Activated CD8-positive, alpha-beta memory T cell treated with anti-CD3 and anti-CD28 coated beads for 1 hour (primary cell): ENCODE measurements around the gene PGBD4.

Source experiments
- DNase-seq, 2 donors: peaks; one replicate each; pipeline ENCODE4 v3.0.0-alpha.2; 2020; ENCODE audit warnings: low read depth in 1 of 2; ENCODE audit errors: extremely low read depth in 1 of 2

The PGBD4 gene

DNA sequence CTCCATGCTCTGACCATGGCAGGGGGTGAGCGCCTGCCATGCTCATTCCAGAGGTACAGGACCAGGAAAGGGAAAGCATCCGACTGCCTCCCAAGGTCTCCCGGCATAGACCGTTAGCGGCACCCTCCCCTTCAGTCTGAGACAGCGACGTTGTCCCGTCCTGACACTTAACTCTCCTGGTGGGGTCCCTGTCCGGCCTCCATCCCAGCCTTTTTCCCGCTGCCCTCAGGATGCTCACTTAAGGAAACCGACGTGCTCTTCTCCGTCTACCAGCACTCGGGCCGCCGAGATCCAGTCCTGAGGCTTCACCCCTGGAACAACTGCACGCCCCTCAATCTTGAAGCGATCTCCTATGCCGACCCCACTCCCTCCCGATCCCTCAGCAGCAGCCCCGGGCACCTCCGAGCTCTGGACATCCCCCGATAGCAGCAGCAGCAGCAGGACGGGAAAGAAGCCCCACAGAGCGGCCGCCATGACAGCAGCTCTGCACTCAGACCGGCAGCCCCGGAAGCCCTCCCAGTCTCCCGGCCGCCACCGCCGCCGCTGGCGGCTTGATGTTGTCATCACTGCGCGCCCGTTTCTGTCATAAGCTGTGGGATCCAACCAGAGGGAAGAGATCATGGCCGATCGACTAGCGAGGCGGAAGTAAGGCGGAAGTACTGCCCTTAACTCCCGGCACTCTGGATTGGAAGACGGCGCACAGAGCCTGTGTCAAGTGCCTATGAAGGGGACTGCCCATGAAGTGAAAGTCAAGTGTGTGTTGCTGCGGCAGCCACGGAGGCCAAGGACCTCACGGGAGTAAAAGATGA is at the start of gene PGBD4, which contains the start of gene EMC7:
Gene PGBD4 (plus strand): TSS at position 718 of the 809 bp plus-strand sequence. CDS start 449 bp downstream, outside the sequence.
Gene EMC7 (minus strand): TSS at position 497 of the 809 bp plus-strand sequence. CDS start 23 bp downstream, at position 474.
- DNase-seq, result peak; percentile 98 to 100

DNA sequence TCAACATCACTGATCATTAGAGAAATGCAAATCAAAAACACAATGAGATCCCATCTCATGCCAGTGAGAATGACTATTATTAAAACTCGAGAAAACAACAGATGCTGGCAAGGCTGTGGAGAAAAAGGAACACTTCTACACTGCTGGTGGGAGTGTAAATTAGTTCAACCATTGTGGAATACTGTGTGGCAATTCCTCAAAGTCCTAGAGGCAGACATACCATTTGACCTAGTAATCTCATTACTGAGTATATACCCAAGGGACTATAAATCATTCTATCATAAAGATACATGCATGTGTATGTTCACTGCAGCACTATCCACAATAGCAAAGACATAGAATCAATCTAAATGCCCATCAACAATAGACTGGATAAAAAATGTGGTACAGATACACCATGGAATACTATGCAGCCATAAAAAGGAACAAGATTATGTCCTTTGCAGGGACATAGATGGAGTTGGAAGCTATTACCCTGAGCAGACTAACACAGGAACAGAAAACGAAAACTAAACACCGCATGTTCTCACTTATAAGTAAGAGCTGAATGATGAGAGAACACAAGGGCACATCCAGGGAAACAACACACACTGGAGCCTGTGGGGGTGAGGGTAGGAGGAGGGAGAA is 47.7 kb upstream of the PGBD4 start:
- DNase-seq, result no peak

- no peak for DNase-seq
Observed at GRCh38 chr15:34055868-34056595, 45.9 kb upstream of the PGBD4 start.

- no peak for DNase-seq
Observed at GRCh38 chr15:34056911-34057310, 45.0 kb upstream of the PGBD4 start.

DNA sequence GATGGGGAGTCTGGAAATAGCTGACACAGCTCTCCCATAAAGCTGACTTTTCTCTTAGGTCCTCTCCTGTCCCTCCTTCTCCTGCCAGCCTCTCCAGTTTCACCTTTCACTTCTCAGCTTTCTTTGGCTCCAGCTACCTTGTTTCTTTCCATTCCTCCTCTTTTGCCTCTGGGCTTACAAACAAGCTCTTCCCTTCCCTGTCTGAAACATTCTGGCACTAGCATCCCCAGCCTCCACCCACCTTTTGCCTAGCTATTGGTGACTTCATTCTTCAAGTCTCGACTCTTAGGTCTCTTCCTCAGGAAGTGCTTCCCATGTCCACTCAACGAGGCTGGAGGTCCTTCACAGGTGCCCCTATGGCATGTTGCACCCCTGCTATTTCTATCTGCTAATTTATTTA is 42.4 kb upstream of the PGBD4 start:
- no peak for DNase-seq

DNA sequence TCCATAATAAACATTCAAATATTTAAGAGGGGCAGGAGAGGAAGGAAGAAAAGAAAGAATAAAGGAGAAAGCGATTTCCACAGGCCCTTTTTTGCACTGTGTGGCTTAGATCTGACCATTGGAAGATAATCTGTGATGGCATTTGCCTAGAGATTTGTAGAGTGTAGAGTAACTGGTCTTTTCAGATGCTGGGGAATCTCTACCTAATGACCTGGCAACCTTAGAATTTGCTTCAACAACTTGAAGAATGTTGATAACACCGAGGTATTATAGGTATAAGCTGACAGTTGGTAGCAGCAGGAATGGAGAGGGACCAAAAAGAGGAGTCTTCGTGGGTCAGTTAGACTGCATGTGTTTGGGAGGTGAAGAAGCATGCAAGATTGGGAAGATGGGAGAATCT is 41.9 kb upstream of the PGBD4 start:
- DNase-seq, result no peak

DNA sequence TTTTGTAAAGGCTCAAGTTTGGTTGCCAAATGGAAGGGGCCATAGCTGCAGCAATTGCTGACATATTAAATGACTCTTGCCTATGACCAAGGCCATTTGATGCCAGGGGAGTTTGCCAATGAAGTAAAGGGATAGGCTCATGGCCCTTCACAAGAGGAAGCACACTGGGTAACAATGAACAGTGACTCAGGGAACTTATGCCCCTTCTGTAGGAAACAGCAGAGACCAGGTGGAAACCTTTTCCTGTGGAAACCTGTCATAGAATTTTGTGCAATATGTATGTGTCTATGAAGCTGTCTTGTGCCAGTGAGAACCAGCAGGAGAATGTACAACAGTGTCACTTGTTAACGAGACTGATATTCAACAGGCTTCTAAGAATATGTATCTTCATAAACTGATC is 37.4 kb upstream of the PGBD4 start:
- DNase-seq, result no peak

DNA sequence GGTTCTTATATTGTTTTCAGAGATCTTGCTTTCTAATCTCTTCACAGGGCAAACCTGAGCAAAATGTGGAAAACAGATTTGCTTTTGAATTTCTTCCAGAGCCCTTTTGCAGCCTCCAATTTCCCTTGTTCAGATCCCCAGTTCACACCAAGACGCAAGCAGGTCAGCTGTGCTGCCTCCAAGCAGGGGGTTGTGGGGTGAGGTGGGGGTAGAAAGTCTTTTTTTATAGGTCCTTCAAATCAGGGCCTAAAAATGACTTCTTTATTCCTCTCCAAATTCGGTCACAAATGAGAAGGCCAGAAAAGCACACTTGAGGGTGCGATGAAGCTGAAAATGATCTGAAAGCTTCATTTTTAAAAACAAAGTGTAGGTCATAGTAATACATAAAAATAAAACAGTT is 36.6 kb upstream of the PGBD4 start:
- no peak for DNase-seq

GRCh38 chr15:34065941-34066340 is 35.9 kb upstream of the PGBD4 start:
- no peak for DNase-seq

DNA sequence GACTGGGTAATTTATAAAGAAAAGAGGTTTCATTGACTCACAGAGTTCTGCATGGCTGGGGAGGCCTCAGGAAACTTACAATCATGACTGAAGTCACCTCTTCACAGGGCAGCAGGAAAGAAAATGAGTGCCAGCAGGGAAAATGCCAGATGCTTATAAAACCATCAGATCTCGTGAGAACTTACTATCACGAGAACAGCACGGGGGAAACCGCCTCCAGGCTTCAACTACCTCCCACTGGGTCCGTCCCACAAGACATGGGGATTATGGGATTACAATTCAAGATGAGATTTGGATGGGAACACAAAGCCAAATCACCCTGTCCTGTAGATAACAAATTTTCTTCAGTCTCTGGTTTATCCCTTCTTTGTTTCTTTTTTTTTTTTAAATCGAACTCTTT is 31.9 kb upstream of the PGBD4 start:
- DNase-seq, result no peak

- DNase-seq, result no peak
Observed at GRCh38 chr15:34076785-34077184, 25.1 kb upstream of the PGBD4 start.

DNA sequence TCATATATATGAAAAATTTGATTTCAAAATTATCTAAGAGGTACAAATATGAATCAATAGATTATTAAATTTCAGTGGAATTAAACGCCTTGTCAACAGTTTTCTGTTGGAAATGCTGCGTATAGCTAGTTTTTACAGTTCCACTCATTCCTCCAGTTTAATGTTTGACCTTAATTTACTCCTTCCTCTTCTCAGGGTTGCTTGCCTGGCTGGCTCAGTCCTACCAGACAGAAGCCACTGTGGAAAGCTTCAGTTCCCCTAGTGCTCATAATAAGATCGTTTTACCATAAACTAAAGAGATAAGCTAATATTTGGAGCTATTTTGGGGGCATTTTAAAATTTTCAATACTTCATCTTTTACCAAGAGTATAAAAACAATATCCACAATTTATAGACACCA is 23.0 kb upstream of the PGBD4 start:
- no peak for DNase-seq

DNA sequence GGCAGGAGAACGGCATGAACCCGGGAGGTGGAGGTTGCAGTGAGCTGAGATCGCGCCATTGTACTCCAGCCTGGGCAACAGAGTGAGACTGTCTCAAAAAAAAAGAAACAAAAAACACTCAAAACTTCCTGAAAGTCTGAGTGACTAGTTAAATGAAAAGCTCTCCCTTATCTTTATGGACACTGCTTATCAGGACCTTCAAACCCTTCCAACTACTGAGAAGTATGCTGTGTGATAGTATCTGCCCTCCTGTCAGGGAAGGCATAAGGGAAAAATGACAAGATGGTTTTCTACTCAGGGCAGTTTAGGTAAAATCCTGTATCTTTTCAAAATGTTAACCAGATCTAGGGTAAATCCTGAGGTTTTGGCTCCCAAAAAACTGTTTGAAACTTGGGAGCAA is 22.0 kb upstream of the PGBD4 start:
- no peak for DNase-seq

DNA sequence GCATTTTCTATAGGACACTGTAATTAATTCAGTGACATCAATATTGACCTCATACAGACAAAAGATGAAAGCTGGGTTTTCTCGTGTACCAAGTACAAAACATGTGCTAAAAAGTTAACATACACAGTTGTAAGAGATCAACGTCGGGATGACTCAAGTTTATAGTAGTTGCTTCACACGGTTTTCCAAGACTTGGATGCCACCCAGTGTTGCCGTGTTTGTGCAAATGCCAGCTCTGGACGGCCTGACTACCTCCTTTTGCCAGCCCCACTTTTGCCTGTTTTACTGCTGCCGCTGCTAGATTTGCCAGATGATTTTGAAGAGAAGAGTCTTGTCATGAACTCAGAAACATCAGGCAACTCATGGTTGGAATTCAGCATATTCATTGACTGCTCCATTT is 17.8 kb upstream of the PGBD4 start:
- DNase-seq, result no peak

DNA sequence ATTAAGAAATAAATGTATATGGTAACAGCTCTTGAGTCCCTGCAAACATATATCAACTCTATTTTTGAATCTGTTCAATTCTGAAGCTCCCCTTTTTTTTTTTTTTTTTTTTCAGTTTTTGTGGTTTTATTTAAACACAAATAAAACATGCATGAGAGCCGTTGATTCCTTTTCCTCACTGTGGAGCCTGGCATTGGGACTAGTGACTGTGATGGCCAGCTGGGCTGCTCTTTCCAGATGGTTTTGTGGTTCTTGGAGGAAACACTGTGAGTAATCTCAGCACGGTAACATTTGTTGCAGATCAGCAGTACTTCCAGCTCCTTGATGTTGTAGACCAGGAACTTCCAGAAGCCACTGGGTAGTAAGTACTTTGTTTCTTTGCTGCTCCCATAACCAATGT is 16.1 kb upstream of the PGBD4 start:
- DNase-seq, result no peak

- no peak for DNase-seq
Observed at GRCh38 chr15:34099914-34100313, 2.0 kb upstream of the PGBD4 start.

- DNase-seq, result no peak
Observed at GRCh38 chr15:34102175-34102925, 467 bp downstream of the PGBD4 start.

DNA sequence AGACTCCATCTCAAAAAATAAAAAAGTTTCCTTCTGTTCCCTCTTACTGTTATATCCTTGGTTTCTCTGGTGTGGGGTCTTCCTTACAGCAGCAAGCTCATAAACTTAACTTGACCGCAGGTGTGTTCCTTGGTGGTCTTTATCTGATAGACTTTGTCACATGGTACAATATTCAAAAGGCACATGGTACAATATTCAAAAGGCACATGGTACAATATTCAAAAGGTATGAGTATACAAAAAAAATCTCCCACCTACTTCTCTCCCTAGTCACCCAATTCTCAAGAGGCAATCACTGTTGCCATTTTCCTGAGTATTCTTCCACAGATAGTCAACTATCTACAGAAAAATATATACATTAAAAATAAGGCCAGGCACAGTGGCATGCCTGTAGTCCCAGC is 4.5 kb downstream of the PGBD4 start:
- no peak for DNase-seq

DNA sequence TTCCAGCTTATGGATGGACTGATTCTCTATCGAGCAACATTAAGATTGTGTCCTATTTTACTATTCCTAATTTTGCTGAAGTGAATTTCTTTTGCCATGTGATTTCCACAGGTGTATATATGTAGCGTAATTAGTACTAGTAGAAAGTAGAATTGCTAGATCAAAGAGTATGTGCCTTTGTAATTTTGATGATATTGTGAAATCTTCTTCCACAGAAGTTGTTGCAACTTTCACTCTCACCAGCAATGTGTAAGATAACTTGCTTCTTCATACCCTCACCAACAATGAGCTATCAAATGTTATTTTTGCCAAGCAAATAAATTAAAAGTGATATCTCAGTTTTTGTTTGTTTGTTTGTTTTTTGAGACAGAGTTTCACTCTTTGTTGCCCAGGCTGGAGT is 5.4 kb downstream of the PGBD4 start:
- no peak for DNase-seq

DNA sequence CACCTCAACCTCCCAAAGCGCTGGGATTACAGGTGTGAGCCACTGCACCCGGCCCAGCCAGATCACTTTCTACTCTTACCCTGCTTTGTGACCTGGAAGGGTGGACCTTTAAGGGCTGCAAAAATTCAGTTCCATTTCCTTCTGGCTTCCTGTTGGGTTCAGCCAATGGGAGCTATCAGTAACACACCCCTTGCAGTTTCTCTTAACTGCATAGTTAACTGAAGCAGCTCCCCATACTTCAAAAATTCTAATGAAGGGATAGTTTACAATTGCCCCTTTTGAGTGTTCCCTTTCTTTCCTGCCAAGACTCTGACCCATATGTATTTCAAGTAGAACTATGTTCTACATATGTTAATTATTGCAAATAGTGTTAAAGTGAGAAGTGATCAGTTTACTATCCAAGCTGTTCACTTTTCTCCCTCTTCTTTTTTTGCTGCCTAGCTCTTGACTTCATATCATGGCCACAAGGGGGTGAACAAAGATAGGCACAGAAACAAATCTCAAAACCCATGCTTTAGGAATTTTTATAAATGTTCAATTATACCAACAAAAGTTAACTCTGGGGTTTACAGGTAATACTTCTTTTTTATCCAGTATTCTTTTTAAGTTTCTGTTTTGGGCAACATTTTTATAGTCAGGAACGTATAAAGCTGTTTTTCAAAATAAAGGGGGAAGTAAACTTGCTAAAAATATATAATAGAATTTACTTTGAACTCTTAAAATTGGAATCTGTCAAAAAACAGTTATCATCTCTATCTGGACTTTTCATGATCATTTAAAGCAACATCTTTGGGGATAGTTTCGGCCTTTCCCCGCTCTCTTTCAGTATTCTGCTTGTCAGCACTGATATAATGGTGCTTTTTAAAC is 8.1 kb downstream of the PGBD4 start:
- no peak for DNase-seq
